Astrocyte (in vitro differentiated cells and primary cell): Measurements from ENCODE around the gene JADE1. TPM values are rescaled to one million over a fixed set of nuclear protein-coding genes. Genes with fewer than 3 reads are reported as not detected.
A peak's percentile ranks its signal among the peaks of the same experiment; 100 is the strongest.

Source experiments
- DNase-seq: peaks from one replicate; pipeline ENCODE4 v3.0.0-alpha.2; 2010; ENCODE audit warnings: low read depth
- FAIRE-seq: peaks from 2 replicates; lab custom pipeline; 2011; peaks lifted over from hg19 to GRCh38; lab: Jason Lieb, UNC
- H2AFZ ChIP-seq: 2 replicates; pipeline ENCODE4 v1.6.0; 2012; ENCODE audit warnings: low read depth, low read length, inconsistent platforms
- H3K27ac ChIP-seq: 2 replicates; pipeline ENCODE4 v1.5.1; 2011; ENCODE audit warnings: low read depth, low read length, inconsistent platforms
- H3K27me3 ChIP-seq: 2 replicates; pipeline ENCODE4 v1.6.0; 2011; ENCODE audit warnings: low read length, inconsistent platforms; ENCODE audit not compliant: insufficient read depth
- H3K36me3 ChIP-seq: 2 replicates; pipeline ENCODE4 v1.5.1; 2011; ENCODE audit warnings: low read length, inconsistent platforms; ENCODE audit not compliant: insufficient read depth
- H3K4me1 ChIP-seq: 2 replicates; pipeline ENCODE4 v1.5.1; 2011; ENCODE audit warnings: low read length, inconsistent platforms; ENCODE audit not compliant: insufficient read depth
- H3K4me2 ChIP-seq: 2 replicates; pipeline ENCODE4 v1.6.0; 2012; ENCODE audit warnings: low read length, inconsistent platforms
- H3K4me3 ChIP-seq: 2 replicates; pipeline ENCODE4 v1.5.1; 2011; ENCODE audit warnings: low read depth, mild to moderate bottlenecking, low read length, inconsistent platforms; ENCODE audit not compliant: insufficient read depth
- H3K79me2 ChIP-seq: 2 replicates; pipeline ENCODE4 v1.6.0; 2012; ENCODE audit warnings: mild to moderate bottlenecking, low read length, inconsistent platforms; ENCODE audit not compliant: insufficient read depth
- H3K9ac ChIP-seq: 2 replicates; pipeline ENCODE4 v1.6.0; 2012; ENCODE audit warnings: mild to moderate bottlenecking, low read length, inconsistent platforms
- H3K9me3 ChIP-seq: 2 replicates; pipeline ENCODE4 v1.5.1; 2012; ENCODE audit warnings: low read depth, mild to moderate bottlenecking, low read length, inconsistent platforms; ENCODE audit not compliant: insufficient read depth
- H4K20me1 ChIP-seq: 2 replicates; pipeline ENCODE4 v1.6.0; 2012; ENCODE audit warnings: low read length, inconsistent platforms; ENCODE audit not compliant: insufficient read depth
- H3K27ac Mint-ChIP-seq: one replicate; pipeline ENCODE4 v1.8.0; 2021; ENCODE audit warnings: mild to moderate bottlenecking, mixed read lengths; ENCODE audit not compliant: unreplicated experiment
- H3K27me3 Mint-ChIP-seq: one replicate; pipeline ENCODE4 v1.8.0; 2021; ENCODE audit warnings: low read depth, mixed read lengths; ENCODE audit not compliant: unreplicated experiment
- H3K36me3 Mint-ChIP-seq: one replicate; pipeline ENCODE4 v1.8.0; 2021; ENCODE audit warnings: low read depth, mixed read lengths; ENCODE audit not compliant: unreplicated experiment
- H3K4me1 Mint-ChIP-seq: one replicate; pipeline ENCODE4 v1.8.0; 2021; ENCODE audit warnings: low read depth, mixed read lengths; ENCODE audit not compliant: unreplicated experiment
- H3K4me3 Mint-ChIP-seq: one replicate; pipeline ENCODE4 v1.8.0; 2021; ENCODE audit warnings: mild to moderate bottlenecking, moderate library complexity, mixed read lengths; ENCODE audit not compliant: unreplicated experiment
- H3K9me3 Mint-ChIP-seq: one replicate; pipeline ENCODE4 v1.8.0; 2021; ENCODE audit warnings: mild to moderate bottlenecking, mixed read lengths; ENCODE audit not compliant: unreplicated experiment
- EZH2 ChIP-seq: IDR thresholded peaks from 2 replicates; pipeline ENCODE4 v1.6.1; 2012; ENCODE audit warnings: mild to moderate bottlenecking, low read length, inconsistent platforms; ENCODE audit not compliant: insufficient read depth
- total RNA-seq: library from RNA; stranded (reverse); gene quantifications from 2 replicates; pipeline ENCODE4 v1.2.1, GENCODE V29; 2021
- TF ChIP-seq, protein P1 (sequence below): IDR thresholded peaks from 2 replicates; pipeline ENCODE4 v1.5.1; 2011; ENCODE audit warnings: low read depth, mild to moderate bottlenecking, inconsistent platforms, low read length, moderate library complexity; ENCODE audit not compliant: insufficient read depth

JADE1 gene
- total RNA-seq, 1 donor from 2014 or later = 88.3 TPM

GRCh38 chr4:128840711-128841318 is 31.3 kb downstream of the JADE1 start:
- H2AFZ ChIP-seq = no peak overlapping the region
- no peaks in the 10 kb centered on the region for H3K9me3 ChIP-seq
- peaks cover 22% of the 10 kb centered on the region for H3K36me3 Mint-ChIP-seq
- peaks cover 38% of the 10 kb centered on the region for H4K20me1 ChIP-seq
- peaks cover 25% of the 10 kb centered on the region for H3K36me3 ChIP-seq
- no peak overlapping the region for H3K27ac ChIP-seq
- no peak overlapping the region for H3K4me2 ChIP-seq
- FAIRE-seq (no peak), DNase-seq (no peak)
- no peak for TF ChIP-seq EZH2
- TF ChIP-seq, protein P1, sequence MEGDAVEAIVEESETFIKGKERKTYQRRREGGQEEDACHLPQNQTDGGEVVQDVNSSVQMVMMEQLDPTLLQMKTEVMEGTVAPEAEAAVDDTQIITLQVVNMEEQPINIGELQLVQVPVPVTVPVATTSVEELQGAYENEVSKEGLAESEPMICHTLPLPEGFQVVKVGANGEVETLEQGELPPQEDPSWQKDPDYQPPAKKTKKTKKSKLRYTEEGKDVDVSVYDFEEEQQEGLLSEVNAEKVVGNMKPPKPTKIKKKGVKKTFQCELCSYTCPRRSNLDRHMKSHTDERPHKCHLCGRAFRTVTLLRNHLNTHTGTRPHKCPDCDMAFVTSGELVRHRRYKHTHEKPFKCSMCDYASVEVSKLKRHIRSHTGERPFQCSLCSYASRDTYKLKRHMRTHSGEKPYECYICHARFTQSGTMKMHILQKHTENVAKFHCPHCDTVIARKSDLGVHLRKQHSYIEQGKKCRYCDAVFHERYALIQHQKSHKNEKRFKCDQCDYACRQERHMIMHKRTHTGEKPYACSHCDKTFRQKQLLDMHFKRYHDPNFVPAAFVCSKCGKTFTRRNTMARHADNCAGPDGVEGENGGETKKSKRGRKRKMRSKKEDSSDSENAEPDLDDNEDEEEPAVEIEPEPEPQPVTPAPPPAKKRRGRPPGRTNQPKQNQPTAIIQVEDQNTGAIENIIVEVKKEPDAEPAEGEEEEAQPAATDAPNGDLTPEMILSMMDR = no peak
- H3K9ac ChIP-seq = no peak overlapping the region
- peak overlapping the region; percentile 30 for H3K4me3 Mint-ChIP-seq
- no peaks in the 10 kb centered on the region for H3K27me3 Mint-ChIP-seq
- H3K27ac Mint-ChIP-seq = no peak overlapping the region
- H3K4me3 ChIP-seq = no peak overlapping the region
- no peaks in the 10 kb centered on the region for H3K27me3 ChIP-seq
- peaks cover 26% of the 10 kb centered on the region for H3K4me1 Mint-ChIP-seq
- no peaks in the 10 kb centered on the region for H3K9me3 Mint-ChIP-seq
- H3K4me1 ChIP-seq = no peaks in the 10 kb centered on the region
- peaks cover 80% of the 10 kb centered on the region for H3K79me2 ChIP-seq

- no peak for FAIRE-seq
- Histone ChIP-seq H2AFZ (no peak overlapping the region), H3K4me1 (no peaks in the 10 kb centered on the region), H3K27me3 (no peaks in the 10 kb centered on the region), H3K9me3 (no peaks in the 10 kb centered on the region), H3K9ac (no peak overlapping the region), H3K79me2 (peaks cover 79% of the 10 kb centered on the region), H4K20me1 (peaks cover 38% of the 10 kb centered on the region), H3K27ac (no peak overlapping the region), H3K36me3 (peaks cover 30% of the 10 kb centered on the region), H3K4me2 (no peak overlapping the region), H3K4me3 (no peak overlapping the region)
- Mint-ChIP-seq H3K27ac (no peak overlapping the region), H3K9me3 (no peaks in the 10 kb centered on the region), H3K36me3 (peaks cover 24% of the 10 kb centered on the region), H3K27me3 (no peaks in the 10 kb centered on the region), H3K4me1 (peaks cover 26% of the 10 kb centered on the region), H3K4me3 (peak overlapping the region; percentile 22)
- no peak for TF ChIP-seq EZH2
- TF ChIP-seq, protein P1 = no peak
- no peak for DNase-seq
Measured at GRCh38 chr4:128841402-128841801, 31.9 kb downstream of the JADE1 start.

- Histone ChIP-seq H3K27ac (no peak overlapping the region), H3K9ac (no peak overlapping the region), H3K79me2 (peaks cover 52% of the 10 kb centered on the region), H4K20me1 (peaks cover 48% of the 10 kb centered on the region), H3K36me3 (peaks cover 48% of the 10 kb centered on the region), H2AFZ (no peak overlapping the region), H3K4me3 (no peak overlapping the region), H3K9me3 (no peaks in the 10 kb centered on the region), H3K4me1 (no peaks in the 10 kb centered on the region), H3K4me2 (no peak overlapping the region), H3K27me3 (no peaks in the 10 kb centered on the region)
- Mint-ChIP-seq H3K27me3 (no peaks in the 10 kb centered on the region), H3K36me3 (peaks cover 46% of the 10 kb centered on the region), H3K9me3 (no peaks in the 10 kb centered on the region), H3K27ac (no peak overlapping the region), H3K4me1 (peaks cover 24% of the 10 kb centered on the region), H3K4me3 (no peak overlapping the region)
- FAIRE-seq (no peak), DNase-seq (no peak)
- TF ChIP-seq EZH2 = no peak
- TF ChIP-seq, protein P1 = no peak
Measured at GRCh38 chr4:128844931-128845330, 35.4 kb downstream of the JADE1 start.
